SK-MEL-5 (cell line): ENCODE measurements around the gene PCNT. TPM values are rescaled to one million over a fixed set of nuclear protein-coding genes. Genes with fewer than 3 reads are reported as not detected.

Experiments used
- DNase-seq: peaks from one replicate; pipeline ENCODE4 v3.0.0-alpha.2; 2016; ENCODE audit warnings: low read depth, low spot score
- in situ Hi-C: cut with HindIII; loops from 2 replicates; pipeline ENCODE4 v1.10.0; 2016; ENCODE audit warnings: low sequenced_read_pairs, high pct_unique_total_duplicates, low pct_unique_long_range_greater_than_20kb
- total RNA-seq: library from RNA; depleted of rRNA; stranded (reverse); fragments of >200 nt; shearing (Covaris generic); gene quantifications from 2 replicates; pipeline ENCODE4 v1.2.3, GENCODE V29; 2014

PCNT gene
- total RNA-seq, 1 experiment from 2014 or later, result 8.8 TPM

GRCh38 chr21:46406001-46406400 lies 82.0 kb downstream of the PCNT start:
- DNase-seq, result no peak
- in situ Hi-C loops, result no loop called here

DNA sequence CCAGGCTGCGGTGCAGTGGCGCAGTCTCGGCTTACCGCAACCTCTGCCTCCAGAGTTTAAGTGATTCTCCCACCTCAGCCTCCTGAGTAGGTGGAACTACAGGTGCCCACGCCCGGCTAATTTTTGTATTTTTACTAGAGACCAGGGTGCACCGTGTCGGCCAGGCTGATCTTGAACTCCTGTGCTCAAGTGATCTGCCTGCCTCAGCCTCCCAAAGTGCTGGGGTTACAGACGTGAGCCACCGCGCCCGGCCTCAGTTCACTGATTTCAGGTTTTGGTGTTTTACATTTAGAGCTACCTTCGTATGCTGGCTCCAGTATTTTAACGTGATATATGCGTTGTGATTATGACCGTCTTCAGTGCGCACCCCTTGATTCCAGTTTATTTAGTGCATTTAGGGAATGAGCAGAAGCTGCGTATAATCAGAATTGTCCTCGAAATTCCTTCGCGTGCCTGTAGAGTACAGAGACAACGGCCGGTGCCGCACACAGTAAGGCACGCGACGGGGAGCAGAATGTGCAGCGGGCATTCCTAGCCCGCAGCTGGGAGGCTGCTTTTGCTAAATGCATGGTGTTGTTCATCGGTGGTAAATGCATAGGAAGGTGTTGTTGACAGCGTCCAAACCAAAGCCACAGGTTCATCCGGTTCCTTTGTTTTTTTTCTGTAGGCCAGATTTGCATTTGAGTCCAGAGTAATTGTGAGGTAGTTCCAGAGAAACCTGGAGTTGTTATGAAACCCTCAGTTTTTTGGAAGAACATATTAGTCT lies 85.9 kb downstream of the PCNT start:
- in situ Hi-C loops, result no loop called here

GRCh38 chr21:46410516-46410915 lies 86.6 kb downstream of the PCNT start:
- DNase-seq, result no peak
- in situ Hi-C loops, result no loop called here

More for the DNA sequence above, 85.9 kb downstream of the PCNT start:
- no peak for DNase-seq

- DNase-seq, result no peak
- in situ Hi-C loops, result no loop called here
These were observed 87.3 kb downstream of the PCNT start for GRCh38 chr21:46411236-46411635.

DNA sequence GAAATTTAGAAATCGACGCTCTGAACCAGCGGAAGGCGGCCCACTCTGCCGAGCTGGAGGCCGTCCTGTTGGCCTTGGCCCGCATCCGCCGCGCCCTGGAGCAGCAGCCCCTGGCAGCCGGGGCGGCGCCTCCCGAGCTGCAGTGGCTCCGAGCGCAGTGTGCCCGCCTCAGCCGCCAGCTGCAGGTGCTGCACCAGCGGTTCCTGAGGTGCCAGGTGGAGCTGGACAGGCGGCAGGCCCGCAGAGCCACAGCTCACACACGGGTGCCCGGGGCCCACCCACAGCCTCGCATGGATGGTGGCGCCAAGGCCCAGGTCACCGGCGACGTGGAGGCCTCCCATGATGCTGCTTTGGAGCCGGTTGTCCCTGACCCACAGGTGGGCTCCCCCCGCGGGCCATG lies 87.7 kb downstream of the PCNT start:
- no peak for DNase-seq
- in situ Hi-C loops, result no loop called here

DNA sequence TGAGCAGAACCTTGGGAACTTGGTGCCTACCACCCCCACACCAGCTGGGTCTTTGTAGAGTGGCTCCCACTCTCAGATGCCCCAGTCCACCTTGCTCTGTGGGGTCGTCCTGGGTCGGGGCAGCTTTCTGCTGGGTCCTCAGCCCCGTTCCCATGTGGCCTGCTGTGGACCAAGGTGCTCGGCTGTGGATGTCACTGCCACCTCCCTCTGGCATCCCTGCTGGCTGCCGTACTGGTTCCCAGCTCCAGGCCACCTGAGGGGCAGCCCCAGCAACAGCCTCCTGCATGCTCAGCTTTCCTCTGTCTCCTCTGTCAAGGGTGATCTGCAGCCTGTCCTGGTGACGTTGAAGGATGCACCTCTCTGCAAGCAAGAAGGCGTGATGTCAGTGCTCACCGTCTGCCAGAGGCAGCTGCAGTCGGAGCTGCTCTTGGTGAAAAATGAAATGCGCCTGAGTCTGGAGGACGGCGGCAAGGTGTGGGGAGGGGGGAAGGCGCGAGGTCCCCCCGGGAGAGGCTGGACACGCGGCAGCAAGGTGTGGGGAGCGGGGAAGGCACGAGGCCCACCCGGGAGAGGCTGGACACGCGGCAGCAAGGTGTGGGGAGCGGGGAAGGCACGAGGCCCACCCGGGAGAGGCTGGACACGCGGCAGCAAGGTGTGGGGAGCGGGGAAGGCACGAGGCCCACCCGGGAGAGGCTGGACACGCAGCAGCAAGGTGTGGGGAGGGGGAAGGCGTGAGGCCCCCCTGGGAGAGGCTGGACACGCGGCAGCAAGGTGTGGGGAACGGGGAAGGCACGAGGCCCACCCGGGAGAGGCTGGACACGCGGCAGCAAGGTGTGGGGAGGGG lies 88.8 kb downstream of the PCNT start:
- no peak for DNase-seq

GRCh38 chr21:46413365-46413696 lies 89.4 kb downstream of the PCNT start:
- no peak for DNase-seq
- in situ Hi-C loops, result no loop called here

More for the DNA sequence above, 88.8 kb downstream of the PCNT start:
- in situ Hi-C loops, result no loop called here

- in situ Hi-C loops, result no loop called here
- DNase-seq, result no peak
These were observed 91.0 kb downstream of the PCNT start for GRCh38 chr21:46414965-46415275.

GRCh38 chr21:46416551-46416950 lies 92.6 kb downstream of the PCNT start:
- in situ Hi-C loops, result no loop called here
- no peak for DNase-seq

GRCh38 chr21:46418265-46418946 lies 94.5 kb downstream of the PCNT start:
- no peak for DNase-seq
- in situ Hi-C loops, result no loop called here

DNA sequence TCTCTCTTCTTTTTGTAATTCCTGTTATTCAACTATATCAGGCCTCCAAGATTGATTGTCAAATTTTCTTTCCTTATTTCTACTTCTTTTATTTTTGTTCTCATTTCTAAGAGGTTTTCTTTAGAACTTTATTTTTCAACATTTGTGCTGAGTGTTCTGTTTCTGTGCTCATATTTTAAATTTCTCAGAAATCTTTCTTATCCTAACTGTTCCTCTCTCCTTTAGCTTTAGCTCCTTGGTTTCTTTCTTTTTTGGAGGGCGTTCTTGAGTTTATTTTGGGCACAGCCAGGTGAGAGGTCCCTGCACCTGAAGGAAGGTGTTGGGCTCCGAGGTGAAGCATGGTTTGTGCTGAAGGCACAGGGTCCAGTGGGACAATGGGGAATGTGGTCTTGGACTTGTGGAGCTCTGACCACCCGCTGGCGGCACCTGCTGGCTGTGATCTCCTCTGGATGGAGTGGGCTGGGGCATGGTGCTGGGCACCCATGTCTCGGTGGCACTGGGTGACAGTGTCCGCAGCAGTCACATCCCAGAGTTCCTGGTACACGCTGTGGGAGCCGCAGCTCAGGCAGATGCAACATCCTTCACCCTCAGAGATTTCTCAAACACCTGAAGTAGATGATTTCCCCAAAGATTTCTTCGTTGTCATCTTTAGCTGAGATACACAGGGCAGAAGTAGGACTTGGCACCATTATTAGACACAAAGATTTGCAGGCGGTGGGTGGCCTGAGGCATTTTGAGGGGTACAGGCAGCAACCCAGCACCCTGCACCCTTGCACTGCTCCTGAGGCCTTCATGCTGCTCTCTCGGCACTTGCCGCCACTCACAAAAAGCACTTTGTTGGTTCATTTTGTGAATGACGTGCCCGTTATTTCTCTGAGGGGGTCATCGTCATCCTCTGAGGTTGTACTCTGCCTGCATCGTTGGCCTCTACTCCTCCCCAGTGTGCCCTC lies 96.6 kb downstream of the PCNT start:
- in situ Hi-C loops, result no loop called here
- DNase-seq, result no peak

- no peak for DNase-seq
- in situ Hi-C loops, result no loop called here
These were observed 97.3 kb downstream of the PCNT start for GRCh38 chr21:46421191-46421750.

GRCh38 chr21:46421756-46422555 lies 98.0 kb downstream of the PCNT start:
- in situ Hi-C loops, result no loop called here
- no peak for DNase-seq

DNA sequence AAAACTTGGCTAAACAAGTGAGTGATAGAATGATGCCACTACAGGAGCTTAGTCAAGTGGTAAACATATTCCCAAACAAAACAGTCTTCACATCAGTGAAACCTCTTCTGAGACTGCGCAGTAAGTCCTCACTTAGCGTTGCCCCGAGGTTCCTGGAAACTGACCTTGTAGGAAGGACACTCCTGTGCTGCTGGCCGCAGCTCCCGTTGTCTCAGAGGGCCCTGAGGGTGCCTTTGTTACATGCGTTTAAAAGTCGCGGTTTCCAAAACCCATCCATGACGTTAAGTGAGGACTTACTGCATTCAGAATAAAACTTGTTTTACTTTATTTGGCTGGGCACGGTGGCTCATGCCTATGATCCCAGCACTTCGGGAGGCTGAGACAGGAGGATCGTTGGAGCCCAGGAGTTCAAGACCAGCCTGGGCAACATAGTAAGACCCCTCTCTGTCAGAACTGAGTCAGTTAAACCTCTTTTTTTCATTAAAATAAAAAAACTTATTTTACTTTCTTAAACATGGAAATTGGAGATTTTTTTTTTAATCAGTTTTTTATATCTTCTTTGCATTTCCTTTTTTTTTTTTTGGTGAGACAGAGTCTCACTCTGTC lies 98.8 kb downstream of the PCNT start:
- no peak for DNase-seq
- in situ Hi-C loops, result no loop called here

DNA sequence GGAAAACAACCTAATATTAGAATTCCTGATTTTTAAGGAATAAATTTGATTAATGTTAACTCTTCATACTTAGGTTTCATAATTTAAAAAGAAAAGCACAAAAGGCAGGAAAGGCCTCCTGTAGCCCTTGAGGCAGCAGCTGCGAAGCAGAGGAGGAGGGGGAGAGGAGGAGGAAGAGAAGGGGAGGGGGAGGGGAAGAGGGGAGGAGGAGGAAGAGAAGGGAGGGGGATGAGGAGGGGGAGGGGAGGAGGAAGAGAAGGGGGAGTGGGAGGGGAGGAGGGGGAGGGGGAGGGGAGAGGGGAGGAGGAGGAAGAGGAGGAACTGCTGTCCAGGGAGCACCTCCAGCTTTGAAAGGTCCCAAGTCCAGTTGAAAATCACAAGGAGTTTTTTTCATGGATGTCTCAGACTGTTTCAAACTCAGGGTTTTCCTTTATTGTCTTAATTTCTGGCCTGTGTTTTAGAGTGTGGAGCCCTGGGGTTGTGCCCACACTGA lies 99.6 kb downstream of the PCNT start:
- no peak for DNase-seq
- in situ Hi-C loops, result no loop called here

GRCh38 chr21:46424039-46424591 lies 100.2 kb downstream of the PCNT start:
- DNase-seq, result no peak
- in situ Hi-C loops, result no loop called here
